Nucleus accumbens (tissue), 56 donors: ENCODE data around the gene GSK3A.
A peak's percentile ranks its signal among the peaks of the same experiment; 100 is the strongest.

ENCODE experiments used
- DNase-seq, 56 donors: peaks; one replicate each; lab custom pipeline; 2025; lab: John Stamatoyannopoulos, UW

GSK3A gene

GRCh38 chr19:42251572-42252358 lies 9.4 kb upstream of the GSK3A start:
- no peak for DNase-seq

GRCh38 chr19:42250666-42251531 lies 8.5 kb upstream of the GSK3A start:
- peak in 42 of 56 donors; percentile 13 to 75 (median 52) for DNase-seq

GRCh38 chr19:42250183-42250665 lies 7.8 kb upstream of the GSK3A start:
- DNase-seq: peak in 4 of 56 donors; percentile 17 to 56 (median 29)

- no peak for DNase-seq
Measured at GRCh38 chr19:42249769-42250168, 7.4 kb upstream of the GSK3A start.

- DNase-seq: peak in 1 of 56 donors; percentile 28
Measured at GRCh38 chr19:42249149-42249750, 6.8 kb upstream of the GSK3A start.

- no peak for DNase-seq
Measured at GRCh38 chr19:42248270-42249148, 6.1 kb upstream of the GSK3A start.

- no peak for DNase-seq
Measured at GRCh38 chr19:42247640-42248199, 5.3 kb upstream of the GSK3A start.

- DNase-seq: no peak
Measured at GRCh38 chr19:42246922-42247639, 4.7 kb upstream of the GSK3A start.

- peak; percentile 12 to 94 (median 80) for DNase-seq
Measured at GRCh38 chr19:42246143-42246921, 3.9 kb upstream of the GSK3A start.

- no peak for DNase-seq
Measured at GRCh38 chr19:42245231-42245630, 2.8 kb upstream of the GSK3A start.

GRCh38 chr19:42244347-42245220 lies 2.2 kb upstream of the GSK3A start:
- DNase-seq: peak; percentile 66 to 97 (median 90)

GRCh38 chr19:42242069-42242511 lies 312 bp downstream of the GSK3A start:
- peak in 6 of 56 donors; percentile 30 to 75 (median 48) for DNase-seq

GRCh38 chr19:42241279-42241678 lies 1.1 kb downstream of the GSK3A start:
- no peak for DNase-seq

GRCh38 chr19:42239544-42240220 lies 2.7 kb downstream of the GSK3A start:
- no peak for DNase-seq

- DNase-seq: peak in 4 of 56 donors; percentile 8 to 22 (median 11)
Measured at GRCh38 chr19:42235181-42235580, 7.2 kb downstream of the GSK3A start.

- no peak for DNase-seq
Measured at GRCh38 chr19:42234364-42234763, 8.0 kb downstream of the GSK3A start.
